A673 (cell line): ENCODE measurements around the gene RNU7-1. TPM values are rescaled to one million over a fixed set of nuclear protein-coding genes. Genes with fewer than 3 reads are reported as not detected.
A peak's percentile ranks its signal among the peaks of the same experiment; 100 is the strongest.

ENCODE experiments used
- BruUV-seq: library from RNA; stranded (reverse); fragments of 400-500 nt; replicated peaks from 2 replicates; lab custom pipeline; 2021; lab: Mats Ljungman, UMichigan
- CTCF ChIA-PET: fragments of 300-600 bp; sonication (Branson Sonifier 250); formaldehyde crosslinking; loops from one replicate; lab custom pipeline; 2022; ENCODE audit warnings: antibody characterized with exemption; lab: Charles Lee
- POLR2A ChIA-PET: fragments of 300-600 bp; sonication (Branson Sonifier 250); formaldehyde crosslinking; loops from one replicate; lab custom pipeline; 2022; ENCODE audit warnings: antibody characterized with exemption; ENCODE audit not compliant: low non-redundant PET; lab: Charles Lee
- DNase-seq: peaks from one replicate; pipeline ENCODE4 v3.0.0-alpha.2; 2015; ENCODE audit warnings: low spot score
- H3K27ac ChIP-seq: fragments of 200-600 bp; sonication (generic); 2 replicates; pipeline ENCODE4 v1.5.1; 2016; ENCODE audit warnings: mixed run types, low read depth, mild to moderate bottlenecking, mixed read lengths, antibody characterized with exemption, low read length; ENCODE audit not compliant: poor library complexity, severe bottlenecking
- H3K27me3 ChIP-seq: fragments of 200-600 bp; sonication (generic); replicated peaks from 2 replicates; pipeline ENCODE4 v1.6.1; 2017; ENCODE audit warnings: mixed run types, low read depth, mild to moderate bottlenecking, mixed read lengths, antibody characterized with exemption, low read length; ENCODE audit not compliant: insufficient read depth, poor library complexity
- H3K36me3 ChIP-seq: fragments of 200-600 bp; sonication (generic); 2 replicates; pipeline ENCODE4 v1.6.1; 2016; ENCODE audit warnings: mixed run types, mild to moderate bottlenecking, mixed read lengths, antibody characterized with exemption, low read length; ENCODE audit not compliant: insufficient read depth, poor library complexity, severe bottlenecking
- H3K4me1 ChIP-seq: fragments of 200-600 bp; sonication (generic); 2 replicates; pipeline ENCODE4 v1.6.1; 2017; ENCODE audit warnings: mixed run types, mild to moderate bottlenecking, mixed read lengths, antibody characterized with exemption, low read length; ENCODE audit not compliant: insufficient read depth, poor library complexity, severe bottlenecking
- H3K4me3 ChIP-seq: fragments of 200-600 bp; sonication (generic); 2 replicates; pipeline ENCODE4 v1.5.1; 2016; ENCODE audit warnings: low read depth, mixed run types, mild to moderate bottlenecking, mixed read lengths, low read length; ENCODE audit not compliant: poor library complexity, severe bottlenecking
- H3K9me3 ChIP-seq: fragments of 200-600 bp; sonication (generic); 2 replicates; pipeline ENCODE4 v1.6.1; 2016; ENCODE audit warnings: mixed run types, low read depth, mild to moderate bottlenecking, mixed read lengths, antibody characterized with exemption, low read length; ENCODE audit not compliant: poor library complexity, severe bottlenecking
- EZH2 ChIP-seq: fragments of 200-600 bp; sonication (generic); IDR thresholded peaks from 2 replicates; pipeline ENCODE4 v1.6.1; 2017; ENCODE audit warnings: borderline replicate concordance, low read depth, mild to moderate bottlenecking, mixed read lengths, antibody characterized with exemption, low read length; ENCODE audit not compliant: poor library complexity, severe bottlenecking
- intact Hi-C: fragments of 100-400 bp; cut with micrococcal nuclease; formaldehyde crosslinking; loops from one replicate; pipeline ENCODE4 v1.10.0; 2022; ENCODE audit not compliant: unreplicated experiment
- total RNA-seq: library from RNA; stranded (reverse); gene quantifications from 2 replicates; pipeline ENCODE4 v1.2.3, GENCODE V29; 2021
- TF ChIP-seq, protein P1 (sequence below): fragments of 300-800, 200-600 bp; sonication (generic); conservative IDR thresholded peaks from 2 replicates; pipeline ENCODE4 v1.5.1; 2017; ENCODE audit warnings: low read depth, mild to moderate bottlenecking, antibody characterized with exemption, low read length, moderate library complexity, mixed read lengths

Gene RNU7-1
- total RNA-seq, 1 experiment from 2014 or later = not detected

- Histone ChIP-seq H3K27me3 (no peaks in the 10 kb centered on the region), H3K36me3 (peaks cover 59% of the 10 kb centered on the region), H3K4me1 (peaks cover 13% of the 10 kb centered on the region), H3K27ac (peak overlapping the region; percentile 30), H3K9me3 (no peaks in the 10 kb centered on the region), H3K4me3 (no peak overlapping the region)
- no TSS peak for BruUV-seq
- intact Hi-C loops = no loop called here
- TF ChIP-seq EZH2 = no peak
- TF ChIP-seq, protein P1, sequence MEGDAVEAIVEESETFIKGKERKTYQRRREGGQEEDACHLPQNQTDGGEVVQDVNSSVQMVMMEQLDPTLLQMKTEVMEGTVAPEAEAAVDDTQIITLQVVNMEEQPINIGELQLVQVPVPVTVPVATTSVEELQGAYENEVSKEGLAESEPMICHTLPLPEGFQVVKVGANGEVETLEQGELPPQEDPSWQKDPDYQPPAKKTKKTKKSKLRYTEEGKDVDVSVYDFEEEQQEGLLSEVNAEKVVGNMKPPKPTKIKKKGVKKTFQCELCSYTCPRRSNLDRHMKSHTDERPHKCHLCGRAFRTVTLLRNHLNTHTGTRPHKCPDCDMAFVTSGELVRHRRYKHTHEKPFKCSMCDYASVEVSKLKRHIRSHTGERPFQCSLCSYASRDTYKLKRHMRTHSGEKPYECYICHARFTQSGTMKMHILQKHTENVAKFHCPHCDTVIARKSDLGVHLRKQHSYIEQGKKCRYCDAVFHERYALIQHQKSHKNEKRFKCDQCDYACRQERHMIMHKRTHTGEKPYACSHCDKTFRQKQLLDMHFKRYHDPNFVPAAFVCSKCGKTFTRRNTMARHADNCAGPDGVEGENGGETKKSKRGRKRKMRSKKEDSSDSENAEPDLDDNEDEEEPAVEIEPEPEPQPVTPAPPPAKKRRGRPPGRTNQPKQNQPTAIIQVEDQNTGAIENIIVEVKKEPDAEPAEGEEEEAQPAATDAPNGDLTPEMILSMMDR = no peak
- ChIA-PET POLR2A (no interaction called here), CTCF (interaction anchor here (1.1 kb wide), 1 partner anchor 8 kb away, joined by 3 read pairs; no protein-coding TSS in a partner anchor)
- DNase-seq = no peak
These were observed 26.0 kb upstream of the RNU7-1 start for GRCh38 chr12:6917491-6918231.

DNA sequence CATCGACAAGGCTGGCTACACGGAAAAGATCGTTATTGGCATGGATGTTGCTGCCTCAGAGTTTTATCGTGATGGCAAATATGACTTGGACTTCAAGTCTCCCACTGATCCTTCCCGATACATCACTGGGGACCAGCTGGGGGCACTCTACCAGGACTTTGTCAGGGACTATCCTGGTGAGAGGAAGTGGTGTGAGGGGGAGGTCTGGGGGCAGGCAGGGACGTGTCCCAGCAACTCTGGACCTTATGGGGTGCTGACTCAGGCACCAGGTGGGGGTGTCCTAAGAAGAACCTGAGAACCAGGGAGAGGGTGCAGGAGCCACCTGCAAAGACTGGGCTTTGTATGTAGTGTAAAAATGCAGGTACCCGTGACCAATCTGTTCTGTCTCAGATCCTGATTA, 24.0 kb upstream of the RNU7-1 start:
- POLR2A ChIA-PET = interaction anchor here (0.6 kb wide), 1 partner anchor 91 kb away, joined by 24 read pairs; no protein-coding TSS in a partner anchor
- H3K9me3 ChIP-seq = no peaks in the 10 kb centered on the region
- CTCF ChIA-PET = no interaction called here

GRCh38 chr12:6921539-6921938, 22.1 kb upstream of the RNU7-1 start:
- ChIA-PET CTCF (no interaction called here), POLR2A (no interaction called here)
- H3K36me3 ChIP-seq = peaks cover 57% of the 10 kb centered on the region
- no peak for DNase-seq
- peaks cover 23% of the 10 kb centered on the region for H3K4me1 ChIP-seq
- H3K4me3 ChIP-seq = no peak overlapping the region
- no peak overlapping the region for H3K27ac ChIP-seq
- H3K9me3 ChIP-seq = no peaks in the 10 kb centered on the region
- TF ChIP-seq EZH2 = no peak
- TF ChIP-seq, protein P1 = no peak
- intact Hi-C loops = loop anchor here (5.0 kb wide), 1 partner anchor 171 kb away; the partner anchor contains the start of gene C1R
- no peaks in the 10 kb centered on the region for H3K27me3 ChIP-seq
- no TSS peak for BruUV-seq

More for the DNA sequence above, 24.0 kb upstream of the RNU7-1 start:
- peak overlapping the region; percentile 23 for H3K27ac ChIP-seq
- no peaks in the 10 kb centered on the region for H3K27me3 ChIP-seq
- peaks cover 67% of the 10 kb centered on the region for H3K36me3 ChIP-seq
- H3K4me3 ChIP-seq = no peak overlapping the region
- peaks cover 11% of the 10 kb centered on the region for H3K4me1 ChIP-seq
- no peak for TF ChIP-seq EZH2
- TF ChIP-seq, protein P1 = peak; percentile 17; the same call in 1 of the 2 replicates
- no TSS peak for BruUV-seq
- DNase-seq = no peak
- intact Hi-C loops = no loop called here
